K562 (cell line): ENCODE data around the gene GAPT. TPM values are rescaled to one million over a fixed set of nuclear protein-coding genes. Genes with fewer than 3 reads are reported as not detected.

ENCODE experiments used
- ATAC-seq: fragments of 200-7000 bp; cut with Tn5 transposase; 3 replicates; pipeline ENCODE4 v1.9.1; 2020; ENCODE audit warnings: moderate library complexity
- BruUV-seq: library from RNA; stranded (reverse); fragments of 400-500 nt; replicated peaks from 2 replicates; lab custom pipeline; 2021; lab: Mats Ljungman, UMichigan
- CTCF ChIA-PET: fragments of 300-600 bp; formaldehyde crosslinking; extraction: SDS; loops from one replicate; lab custom pipeline; 2021; ENCODE audit warnings: low intra/inter-chr PET ratio; lab: Yijun Ruan, JAX
- POLR2A ChIA-PET: fragments of 300-600, 350-650 bp; sonication (Branson Sonifier 250); formaldehyde crosslinking; extraction: SDS; loops from one replicate; lab custom pipeline; 2021; ENCODE audit warnings: antibody characterized with exemption, inconsistent platforms; lab: Yijun Ruan, JAX
- DNase-seq, 4 experiments: peaks; one replicate each; pipeline versions ENCODE4 v3.0.0 to v3.0.0-alpha.2; 2011 to 2018; ENCODE audit warnings: low spot score in 3 of 4, mixed read lengths in 3 of 4; ENCODE audit errors: extremely low read depth in 1 of 4
- FAIRE-seq: peaks from 2 replicates; lab custom pipeline; 2011; peaks lifted over from hg19 to GRCh38; lab: Jason Lieb, UNC
- H2AFZ ChIP-seq: 2 replicates; pipeline ENCODE4 v1.6.0; 2011; ENCODE audit warnings: low read depth, low read length, control low read depth, inconsistent platforms
- H3K27ac ChIP-seq: fragments of 200-600 bp; 3 replicates; pipeline ENCODE4 v1.8.0; 2011; ENCODE audit warnings: low read depth, mild to moderate bottlenecking, control low read depth, inconsistent platforms, low read length, moderate library complexity, mixed read lengths; ENCODE audit errors: extremely low read depth
- H3K27me3 ChIP-seq, 2 experiments: fragments of 300-600 bp in 1 of 2; 2 replicates in 1 of 2; 3 replicates in 1 of 2; pipeline versions ENCODE4 v1.6.0 to v1.8.0; 2011; ENCODE audit warnings: inconsistent platforms in 2 of 2, low read length in 2 of 2, mild to moderate bottlenecking in 1 of 2, mixed read lengths in 1 of 2, moderate library complexity in 1 of 2; ENCODE audit not compliant: control insufficient read depth in 2 of 2, insufficient read depth in 2 of 2
- H3K36me3 ChIP-seq: fragments of 300-600 bp; 3 replicates; pipeline ENCODE4 v1.8.0; 2011; ENCODE audit warnings: mild to moderate bottlenecking, low read length, inconsistent platforms; ENCODE audit not compliant: control insufficient read depth, insufficient read depth
- H3K4me1 ChIP-seq, 2 experiments: fragments of 200-600 bp in 1 of 2; replicated peaks in 1 of 2; 2 replicates in 1 of 2; 3 replicates in 1 of 2; pipeline versions ENCODE4 v1.5.1 to v1.8.0; 2011; ENCODE audit warnings: inconsistent platforms in 2 of 2, low read length in 2 of 2, mild to moderate bottlenecking in 1 of 2, mixed read lengths in 1 of 2, moderate library complexity in 1 of 2; ENCODE audit not compliant: control insufficient read depth in 2 of 2, insufficient read depth in 2 of 2
- H3K4me2 ChIP-seq: 2 replicates; pipeline ENCODE4 v1.6.1; 2011; ENCODE audit warnings: low read length, control low read depth, inconsistent platforms, mixed read lengths; ENCODE audit not compliant: insufficient read depth
- H3K4me3 ChIP-seq: fragments of 200-600 bp; sonication (generic), shearing (Covaris generic); 2 replicates; pipeline ENCODE4 v1.5.1; 2016; ENCODE audit warnings: control low read depth, inconsistent platforms
- H3K79me2 ChIP-seq: fragments of 200-600 bp; 3 replicates; pipeline ENCODE4 v1.8.0; 2011; ENCODE audit warnings: low read length, inconsistent platforms; ENCODE audit not compliant: control insufficient read depth, insufficient read depth
- H3K9ac ChIP-seq, 2 experiments: 2 replicates each; pipeline versions ENCODE4 v1.6.0 to v1.6.1; 2011; ENCODE audit warnings: low read depth in 2 of 2, low read length in 2 of 2, control low read depth in 1 of 2, inconsistent platforms in 1 of 2, mild to moderate bottlenecking in 1 of 2, mixed read lengths in 1 of 2; ENCODE audit not compliant: insufficient read depth in 1 of 2
- H3K9me1 ChIP-seq: one replicate; pipeline ENCODE4 v1.6.0; 2011; ENCODE audit warnings: inconsistent platforms, mild to moderate bottlenecking, low read length, moderate library complexity; ENCODE audit not compliant: control insufficient read depth, insufficient read depth
- H3K9me3 ChIP-seq: replicated peaks from 2 replicates; pipeline ENCODE4 v1.5.1; 2011; ENCODE audit warnings: low read depth, low read length, inconsistent platforms; ENCODE audit not compliant: control insufficient read depth, insufficient read depth
- H4K20me1 ChIP-seq: replicated peaks from 2 replicates; pipeline ENCODE4 v1.6.1; 2011; ENCODE audit warnings: low read length, inconsistent platforms, mixed read lengths; ENCODE audit not compliant: control insufficient read depth, insufficient read depth
- CEBPG ChIP-seq, 3 experiments: fragments of 200-800 bp in 1 of 3; sonication (Bioruptor generic) in 1 of 3; sonication (generic) in 1 of 3; formaldehyde crosslinking in 1 of 3; IDR thresholded peaks in 2 of 3; conservative IDR thresholded peaks in 1 of 3; 2 replicates each; pipeline versions ENCODE4 v1.6.1 to v1.8.0; 2016 to 2022; ENCODE audit warnings: missing compliant biosample characterization in 2 of 3, missing genetic modification characterization in 2 of 3, mild to moderate bottlenecking in 1 of 3, missing genetic modification reagents in 1 of 3
- RFX7 ChIP-seq: fragments of 250-450 bp; sonication (Bioruptor Pico); IDR thresholded peaks from 2 replicates; pipeline ENCODE4 v1.5.1; 2021; ENCODE audit warnings: mild to moderate bottlenecking
- RNF2 ChIP-seq: sonication (generic); IDR thresholded peaks from 2 replicates; pipeline ENCODE4 v1.6.1; 2016
- ZNF140 ChIP-seq: fragments of 250-450 bp; sonication (Bioruptor Pico); IDR thresholded peaks from 2 replicates; pipeline ENCODE4 v1.8.0; 2021; ENCODE audit warnings: moderate library complexity, mild to moderate bottlenecking, inconsistent platforms
- ZNF583 ChIP-seq: fragments of 250-450 bp; sonication (Bioruptor Pico); IDR thresholded peaks from 2 replicates; pipeline ENCODE4 v1.4.0; 2020
- ZNF717 ChIP-seq: fragments of 250-450 bp; sonication (Bioruptor Pico); IDR thresholded peaks from 2 replicates; pipeline ENCODE4 v1.5.0; 2021
- WGBS: fragments of 100-300 bp; shearing (Covaris generic); methylation state at CpG from one replicate; pipeline ENCODE4 v1.1.6; 2016; ENCODE audit warnings: low coverage, mixed read lengths; ENCODE audit not compliant: insufficient coverage; ENCODE audit errors: missing lambda C conversion rate; 5-methylcytosine and 5-hydroxymethylcytosine counted together
- in situ Hi-C: fragments of 300-500 bp; cut with MboI; formaldehyde crosslinking; loops from 4 replicates; pipeline ENCODE4 v1.15.0; 2018; ENCODE audit warnings: inconsistent platforms, mixed read lengths
- intact Hi-C: fragments of 100-400 bp; cut with micrococcal nuclease; formaldehyde crosslinking; loops from 2 replicates; pipeline ENCODE4 v1.14.2; 2022
- polyA plus RNA-seq, 8 experiments: library from polyadenylated mRNA; depleted of rRNA in 4 of 8; stranded (reverse) in 5 of 8; unstranded in 3 of 8; fragments of >200 nt; fragmentation: Nextera tagmentation in 2 of 8; fragmentation: Illumina TruSeq in 1 of 8; extraction: Ambion mirVana in 2 of 8; extraction: Trizol in 1 of 8; gene quantifications; 2 replicates each; pipeline versions ENCODE4 v1.2.1 to v1.2.3, GENCODE V29; 2011 to 2014; ENCODE audit warnings: inconsistent platforms in 1 of 8, missing spikeins in 1 of 8
- total RNA-seq, 7 experiments: library from RNA; depleted of rRNA in 6 of 7; stranded (reverse); fragments of >200 nt in 6 of 7; fragmentation: Illumina TruSeq in 2 of 7; extraction: Trizol in 2 of 7; gene quantifications; 2 replicates each; pipeline versions ENCODE4 v1.2.1 to v1.2.3, GENCODE V29; 2011 to 2021; ENCODE audit warnings: low replicate concordance in 1 of 7
- TF ChIP-seq, protein P1 (sequence below): fragments of 450-650 bp; formaldehyde crosslinking; IDR thresholded peaks from 2 replicates; pipeline ENCODE4 v1.4.0; 2020; ENCODE audit warnings: mild to moderate bottlenecking, moderate library complexity
- TF ChIP-seq, protein P2 (sequence below): sonication (generic); formaldehyde crosslinking; IDR thresholded peaks from 2 replicates; pipeline ENCODE4 v1.8.0; 2022; ENCODE audit warnings: mild to moderate bottlenecking, missing genetic modification reagents
- TF ChIP-seq, protein P3 (sequence below): sonication (generic); formaldehyde crosslinking; IDR thresholded peaks from 2 replicates; pipeline ENCODE4 v1.8.0; 2022; ENCODE audit warnings: mild to moderate bottlenecking, missing genetic modification reagents
- TF ChIP-seq, protein P4 (sequence below): fragments of 250-450 bp; sonication (Bioruptor Pico); IDR thresholded peaks from 2 replicates; pipeline ENCODE4 v1.5.0; 2020; ENCODE audit warnings: mild to moderate bottlenecking
- TF ChIP-seq, protein P5 (sequence below), 2 experiments: fragments of 150-350 bp in 1 of 2; IDR thresholded peaks; 2 replicates each; pipeline ENCODE4 v1.6.1; 2012 to 2016; ENCODE audit warnings: low read depth in 2 of 2, low read length in 2 of 2, mild to moderate bottlenecking in 1 of 2, moderate library complexity in 1 of 2

The GAPT gene
- total and polyA plus RNA-seq, 9 of the 15 experiments (the other 6 are each of a cell fraction or from before 2014, with no cell fraction given): not detected

DNA sequence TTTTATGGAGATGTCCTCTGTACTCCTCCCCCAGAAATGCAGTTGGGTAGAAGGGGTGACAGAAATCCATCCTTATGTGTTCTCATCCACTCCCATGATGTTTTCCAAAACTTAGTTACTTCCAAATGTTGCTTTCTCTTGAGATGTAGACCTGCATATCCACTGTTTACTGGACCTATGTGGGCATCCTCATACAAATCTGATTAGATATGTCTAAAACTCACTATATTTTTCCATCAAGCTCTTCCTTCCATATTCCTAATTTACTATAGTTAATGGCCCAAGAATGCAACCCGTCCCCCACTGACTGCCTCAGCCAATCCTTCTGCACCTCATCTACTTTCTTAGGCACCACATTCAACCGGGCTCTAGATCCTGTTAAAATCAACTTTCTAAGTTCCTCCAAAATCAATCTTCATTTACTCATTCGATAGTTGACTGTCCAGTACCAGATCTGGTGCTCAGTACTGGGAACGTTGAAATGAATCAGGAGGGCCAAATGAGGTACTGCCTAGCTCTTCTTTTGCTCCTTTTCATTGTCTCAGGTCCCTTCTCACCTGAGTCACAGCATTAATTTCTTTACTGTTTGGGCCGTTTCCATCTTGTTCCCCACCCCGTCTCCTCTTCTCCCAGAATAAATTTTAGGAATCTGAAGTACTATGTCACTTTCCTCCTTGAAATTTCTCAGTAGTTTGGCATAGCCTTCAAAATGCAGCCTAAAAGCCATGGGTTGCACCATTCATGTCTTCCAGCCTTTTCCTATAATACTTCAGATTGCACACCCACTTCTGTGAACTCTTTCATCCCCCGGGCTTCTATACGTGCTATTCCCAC, 39.3 kb upstream of the GAPT start:
- Histone ChIP-seq H3K36me3 (no peaks in the 10 kb centered on the region), H2AFZ (no peak overlapping the region), H3K4me1 (no peaks in the 10 kb centered on the region), H3K9me3 (no peaks in the 10 kb centered on the region)
- ATAC-seq: no peak
- 3% methylated on average over 8 of the region's 8 CpGs for WGBS
- TF ChIP-seq ZNF717 (CRISPR knock-in tag) (no peak), RFX7 (CRISPR knock-in tag) (no peak), CEBPG (CRISPR knock-in tag; IDR thresholded peaks at IDR 0.05) (no peak), CEBPG (tag; conservative IDR thresholded peaks at IDR 0.05 in 1 of 2, IDR thresholded peaks at IDR 0.05 in 1 of 2) (no peak), ZNF583 (CRISPR knock-in tag) (no peak), ZNF140 (CRISPR knock-in tag) (no peak), RNF2 (no peak)
- TF ChIP-seq, protein P1, sequence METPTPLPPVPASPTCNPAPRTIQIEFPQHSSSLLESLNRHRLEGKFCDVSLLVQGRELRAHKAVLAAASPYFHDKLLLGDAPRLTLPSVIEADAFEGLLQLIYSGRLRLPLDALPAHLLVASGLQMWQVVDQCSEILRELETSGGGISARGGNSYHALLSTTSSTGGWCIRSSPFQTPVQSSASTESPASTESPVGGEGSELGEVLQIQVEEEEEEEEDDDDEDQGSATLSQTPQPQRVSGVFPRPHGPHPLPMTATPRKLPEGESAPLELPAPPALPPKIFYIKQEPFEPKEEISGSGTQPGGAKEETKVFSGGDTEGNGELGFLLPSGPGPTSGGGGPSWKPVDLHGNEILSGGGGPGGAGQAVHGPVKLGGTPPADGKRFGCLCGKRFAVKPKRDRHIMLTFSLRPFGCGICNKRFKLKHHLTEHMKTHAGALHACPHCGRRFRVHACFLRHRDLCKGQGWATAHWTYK: no peak
- TF ChIP-seq, protein P2, sequence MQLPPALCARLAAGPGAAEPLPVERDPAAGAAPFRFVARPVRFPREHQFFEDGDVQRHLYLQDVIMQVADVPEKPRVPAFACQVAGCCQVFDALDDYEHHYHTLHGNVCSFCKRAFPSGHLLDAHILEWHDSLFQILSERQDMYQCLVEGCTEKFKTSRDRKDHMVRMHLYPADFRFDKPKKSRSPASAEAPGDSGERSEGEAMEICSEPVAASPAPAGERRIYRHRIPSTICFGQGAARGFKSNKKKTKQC (CRISPR knock-in tag): no peak
- TF ChIP-seq, protein P3, sequence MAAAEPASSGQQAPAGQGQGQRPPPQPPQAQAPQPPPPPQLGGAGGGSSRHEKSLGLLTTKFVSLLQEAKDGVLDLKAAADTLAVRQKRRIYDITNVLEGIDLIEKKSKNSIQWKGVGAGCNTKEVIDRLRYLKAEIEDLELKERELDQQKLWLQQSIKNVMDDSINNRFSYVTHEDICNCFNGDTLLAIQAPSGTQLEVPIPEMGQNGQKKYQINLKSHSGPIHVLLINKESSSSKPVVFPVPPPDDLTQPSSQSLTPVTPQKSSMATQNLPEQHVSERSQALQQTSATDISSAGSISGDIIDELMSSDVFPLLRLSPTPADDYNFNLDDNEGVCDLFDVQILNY (CRISPR knock-in tag): no peak
- TF ChIP-seq, protein P4, sequence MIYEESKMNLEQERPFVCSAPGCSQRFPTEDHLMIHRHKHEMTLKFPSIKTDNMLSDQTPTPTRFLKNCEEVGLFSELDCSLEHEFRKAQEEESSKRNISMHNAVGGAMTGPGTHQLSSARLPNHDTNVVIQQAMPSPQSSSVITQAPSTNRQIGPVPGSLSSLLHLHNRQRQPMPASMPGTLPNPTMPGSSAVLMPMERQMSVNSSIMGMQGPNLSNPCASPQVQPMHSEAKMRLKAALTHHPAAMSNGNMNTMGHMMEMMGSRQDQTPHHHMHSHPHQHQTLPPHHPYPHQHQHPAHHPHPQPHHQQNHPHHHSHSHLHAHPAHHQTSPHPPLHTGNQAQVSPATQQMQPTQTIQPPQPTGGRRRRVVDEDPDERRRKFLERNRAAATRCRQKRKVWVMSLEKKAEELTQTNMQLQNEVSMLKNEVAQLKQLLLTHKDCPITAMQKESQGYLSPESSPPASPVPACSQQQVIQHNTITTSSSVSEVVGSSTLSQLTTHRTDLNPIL (CRISPR knock-in tag): no peak
- TF ChIP-seq, protein P5, sequence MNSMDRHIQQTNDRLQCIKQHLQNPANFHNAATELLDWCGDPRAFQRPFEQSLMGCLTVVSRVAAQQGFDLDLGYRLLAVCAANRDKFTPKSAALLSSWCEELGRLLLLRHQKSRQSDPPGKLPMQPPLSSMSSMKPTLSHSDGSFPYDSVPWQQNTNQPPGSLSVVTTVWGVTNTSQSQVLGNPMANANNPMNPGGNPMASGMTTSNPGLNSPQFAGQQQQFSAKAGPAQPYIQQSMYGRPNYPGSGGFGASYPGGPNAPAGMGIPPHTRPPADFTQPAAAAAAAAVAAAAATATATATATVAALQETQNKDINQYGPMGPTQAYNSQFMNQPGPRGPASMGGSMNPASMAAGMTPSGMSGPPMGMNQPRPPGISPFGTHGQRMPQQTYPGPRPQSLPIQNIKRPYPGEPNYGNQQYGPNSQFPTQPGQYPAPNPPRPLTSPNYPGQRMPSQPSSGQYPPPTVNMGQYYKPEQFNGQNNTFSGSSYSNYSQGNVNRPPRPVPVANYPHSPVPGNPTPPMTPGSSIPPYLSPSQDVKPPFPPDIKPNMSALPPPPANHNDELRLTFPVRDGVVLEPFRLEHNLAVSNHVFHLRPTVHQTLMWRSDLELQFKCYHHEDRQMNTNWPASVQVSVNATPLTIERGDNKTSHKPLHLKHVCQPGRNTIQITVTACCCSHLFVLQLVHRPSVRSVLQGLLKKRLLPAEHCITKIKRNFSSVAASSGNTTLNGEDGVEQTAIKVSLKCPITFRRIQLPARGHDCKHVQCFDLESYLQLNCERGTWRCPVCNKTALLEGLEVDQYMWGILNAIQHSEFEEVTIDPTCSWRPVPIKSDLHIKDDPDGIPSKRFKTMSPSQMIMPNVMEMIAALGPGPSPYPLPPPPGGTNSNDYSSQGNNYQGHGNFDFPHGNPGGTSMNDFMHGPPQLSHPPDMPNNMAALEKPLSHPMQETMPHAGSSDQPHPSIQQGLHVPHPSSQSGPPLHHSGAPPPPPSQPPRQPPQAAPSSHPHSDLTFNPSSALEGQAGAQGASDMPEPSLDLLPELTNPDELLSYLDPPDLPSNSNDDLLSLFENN (IDR thresholded peaks at IDR 0.05; ENCODE audit: low read depth in 2 of 2, low read length in 2 of 2): no peak
- TF ChIP-seq, all 486 proteins: peak for 0
- no TSS peak for BruUV-seq
- no peak overlapping the region for H3K4me3 ChIP-seq
- H3K79me2 ChIP-seq: no peaks in the 10 kb centered on the region
- no peak overlapping the region for H3K27ac ChIP-seq
- intact Hi-C loops (no loop called here), in situ Hi-C loops (loop anchor here (25.0 kb wide), 2 partner anchors 665 to 965 kb away; partner anchors contain the start of gene ACTBL2)
- FAIRE-seq (no peak), DNase-seq (no peak)
- H3K9me1 ChIP-seq: no peaks in the 10 kb centered on the region
- no peaks in the 10 kb centered on the region for H4K20me1 ChIP-seq
- no peak overlapping the region for H3K9ac ChIP-seq
- ChIA-PET CTCF (no interaction called here), POLR2A (no interaction called here)
- H3K27me3 ChIP-seq: no peaks in the 10 kb centered on the region
- no peak overlapping the region for H3K4me2 ChIP-seq
